Effector memory CD4-positive, alpha-beta T cell (primary cell): ENCODE measurements around the gene IFITM5.
"Not testable (repeated sequence)": the region's sequence is repeated elsewhere in the genome, so short reads cannot be mapped to it uniquely, and the experiment has no call there.

ENCODE experiments used
- DNase-seq, 3 donors: peaks; one replicate each; pipeline ENCODE4 v3.0.0-alpha.2; 2020
- H3K27ac ChIP-seq: 2 replicates; pipeline ENCODE4 v1.7.0; 2013; ENCODE audit warnings: mild to moderate bottlenecking, low read length, moderate library complexity; ENCODE audit not compliant: insufficient read depth, poor library complexity, severe bottlenecking
- H3K27me3 ChIP-seq: replicated peaks from 2 replicates; pipeline ENCODE4 v1.7.0; 2013; ENCODE audit warnings: mild to moderate bottlenecking, low read length; ENCODE audit not compliant: insufficient read depth, control insufficient read depth, poor library complexity, severe bottlenecking
- H3K36me3 ChIP-seq: 2 replicates; pipeline ENCODE4 v1.7.0; 2013; ENCODE audit warnings: mild to moderate bottlenecking, low read length, moderate library complexity; ENCODE audit not compliant: control insufficient read depth, insufficient read depth
- H3K4me1 ChIP-seq: 2 replicates; pipeline ENCODE4 v1.7.0; 2013; ENCODE audit warnings: low read length, mild to moderate bottlenecking; ENCODE audit not compliant: control insufficient read depth, insufficient read depth, poor library complexity, severe bottlenecking
- H3K4me3 ChIP-seq: 2 replicates; pipeline ENCODE4 v1.7.0; 2013; ENCODE audit warnings: low read length, low read depth, mild to moderate bottlenecking; ENCODE audit not compliant: insufficient read depth, poor library complexity, severe bottlenecking
- H3K9me3 ChIP-seq: 2 replicates; pipeline ENCODE4 v1.7.0; 2013; ENCODE audit warnings: mild to moderate bottlenecking, low read length, moderate library complexity; ENCODE audit not compliant: control insufficient read depth

The IFITM5 gene

DNA sequence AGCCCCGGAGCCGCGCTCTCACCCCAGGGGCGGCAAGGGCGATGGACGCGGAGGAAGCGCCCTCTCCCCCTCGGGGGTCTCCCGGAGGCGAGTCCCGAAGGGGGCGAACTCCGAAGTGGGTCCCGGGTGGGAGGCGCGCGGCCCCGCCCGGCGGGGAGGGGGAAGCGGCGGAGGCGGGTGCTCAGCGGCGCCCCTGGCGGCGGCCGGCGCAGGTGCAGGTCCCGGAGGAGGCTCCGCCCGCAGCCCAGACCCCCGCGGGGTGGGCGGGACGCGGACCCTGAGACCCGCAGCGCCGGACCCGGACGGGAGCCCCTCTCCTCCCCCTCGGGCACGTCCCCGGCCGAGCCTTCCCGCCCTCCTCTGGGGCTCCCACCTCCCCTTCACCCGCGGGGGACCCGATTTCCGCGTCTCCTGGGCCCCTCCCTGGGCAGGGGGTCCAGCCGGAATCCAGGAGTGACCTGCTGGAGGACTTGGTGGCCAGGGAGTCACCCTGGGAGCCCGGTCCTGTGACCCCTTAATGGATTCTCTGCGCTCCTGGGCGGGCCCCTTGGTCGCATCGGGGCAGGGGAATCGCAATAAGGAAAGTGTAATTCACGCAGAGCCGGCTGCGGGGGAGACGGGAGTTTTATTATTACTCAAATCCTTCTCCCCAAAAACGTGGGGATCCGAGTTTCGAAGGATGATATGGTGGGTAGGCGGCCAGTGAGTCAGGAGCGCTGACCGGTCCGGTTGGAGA lies 11.9 kb upstream of the IFITM5 start:
- H3K4me3 ChIP-seq = peak overlapping the region; percentile 87
- peaks cover 39% of the 10 kb centered on the region for H3K4me1 ChIP-seq

DNA sequence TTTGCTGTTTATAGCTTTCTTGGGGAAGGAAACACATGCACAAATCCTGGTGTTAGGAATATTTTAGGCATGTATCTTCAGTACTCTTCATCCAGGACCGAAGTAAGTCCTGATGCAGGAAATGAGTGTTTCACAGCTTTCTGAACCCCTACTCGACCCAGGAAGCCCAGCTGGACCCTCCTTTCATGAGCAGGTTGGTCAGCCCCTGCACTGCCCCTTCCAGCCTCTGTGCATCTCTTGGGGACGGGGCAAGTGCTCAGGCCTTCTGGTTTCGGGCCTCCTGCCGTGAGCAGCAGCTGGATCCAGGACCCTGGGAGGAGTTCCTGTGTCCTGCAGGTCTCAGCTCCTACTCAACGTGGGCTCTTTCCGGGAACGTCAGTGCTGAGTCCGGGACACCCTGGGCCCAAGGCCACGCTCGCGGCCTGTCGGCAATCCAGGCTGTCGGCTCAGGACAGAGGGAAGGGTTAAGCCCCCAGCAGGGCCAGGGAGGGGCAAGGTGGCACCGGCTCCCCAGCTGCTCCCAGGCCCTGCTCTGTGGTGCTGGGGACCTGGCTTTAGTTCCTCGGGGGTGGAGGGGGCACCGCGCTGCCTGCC lies 10.8 kb upstream of the IFITM5 start:
- H3K9me3 ChIP-seq, H3K36me3 ChIP-seq, DNase-seq, H3K27me3 ChIP-seq: not testable (repeated sequence)
- peak overlapping the region; percentile 78 for H3K27ac ChIP-seq
- H3K4me1 ChIP-seq = peaks cover 39% of the 10 kb centered on the region
- H3K4me3 ChIP-seq = peak overlapping the region; percentile 44

More for the DNA sequence above, 11.9 kb upstream of the IFITM5 start:
- H3K9me3 ChIP-seq, DNase-seq, H3K27me3 ChIP-seq, H3K36me3 ChIP-seq: not testable (repeated sequence)
- H3K27ac ChIP-seq = peak overlapping the region; percentile 77

DNA sequence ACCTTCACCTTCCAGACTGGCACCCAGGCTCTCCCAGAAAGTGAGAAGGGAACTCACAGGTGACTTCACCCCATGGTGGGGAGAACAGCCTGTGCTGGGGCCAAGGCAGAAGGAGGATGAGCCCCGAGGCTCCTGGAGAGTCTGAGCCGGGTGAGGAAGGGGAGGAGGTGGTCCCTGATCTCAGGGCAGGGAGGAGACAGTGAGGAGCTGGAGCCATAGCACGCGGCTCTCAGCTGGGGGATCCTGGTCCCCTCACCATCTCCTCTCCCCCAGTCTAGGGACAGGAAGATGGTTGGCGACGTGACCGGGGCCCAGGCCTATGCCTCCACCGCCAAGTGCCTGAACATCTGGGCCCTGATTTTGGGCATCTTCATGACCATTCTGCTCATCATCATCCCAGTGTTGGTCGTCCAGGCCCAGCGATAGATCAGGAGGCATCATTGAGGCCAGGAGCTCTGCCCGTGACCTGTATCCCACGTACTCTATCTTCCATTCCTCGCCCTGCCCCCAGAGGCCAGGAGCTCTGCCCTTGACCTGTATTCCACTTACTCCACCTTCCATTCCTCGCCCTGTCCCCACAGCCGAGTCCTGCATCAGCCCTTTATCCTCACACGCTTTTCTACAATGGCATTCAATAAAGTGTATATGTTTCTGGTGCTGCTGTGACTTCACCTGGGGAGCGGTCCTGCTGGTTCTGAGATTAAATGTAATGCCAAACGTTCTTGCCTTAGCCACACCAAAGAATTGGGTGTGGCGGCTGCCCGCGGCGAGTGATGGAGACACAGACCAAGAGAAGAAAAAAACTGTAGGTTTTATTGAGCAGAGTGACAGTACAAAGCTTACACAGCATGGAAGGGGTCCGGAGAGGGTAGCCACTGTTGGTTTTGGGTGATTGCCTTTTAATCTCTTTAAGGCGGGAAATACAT lies 9.7 kb upstream of the IFITM5 start:
- peak overlapping the region; percentile 78 for H3K27ac ChIP-seq
- peak overlapping the region; percentile 44 for H3K4me3 ChIP-seq
- H3K27me3 ChIP-seq, H3K9me3 ChIP-seq, H3K36me3 ChIP-seq, DNase-seq: not testable (repeated sequence)
- H3K4me1 ChIP-seq = peaks cover 43% of the 10 kb centered on the region

DNA sequence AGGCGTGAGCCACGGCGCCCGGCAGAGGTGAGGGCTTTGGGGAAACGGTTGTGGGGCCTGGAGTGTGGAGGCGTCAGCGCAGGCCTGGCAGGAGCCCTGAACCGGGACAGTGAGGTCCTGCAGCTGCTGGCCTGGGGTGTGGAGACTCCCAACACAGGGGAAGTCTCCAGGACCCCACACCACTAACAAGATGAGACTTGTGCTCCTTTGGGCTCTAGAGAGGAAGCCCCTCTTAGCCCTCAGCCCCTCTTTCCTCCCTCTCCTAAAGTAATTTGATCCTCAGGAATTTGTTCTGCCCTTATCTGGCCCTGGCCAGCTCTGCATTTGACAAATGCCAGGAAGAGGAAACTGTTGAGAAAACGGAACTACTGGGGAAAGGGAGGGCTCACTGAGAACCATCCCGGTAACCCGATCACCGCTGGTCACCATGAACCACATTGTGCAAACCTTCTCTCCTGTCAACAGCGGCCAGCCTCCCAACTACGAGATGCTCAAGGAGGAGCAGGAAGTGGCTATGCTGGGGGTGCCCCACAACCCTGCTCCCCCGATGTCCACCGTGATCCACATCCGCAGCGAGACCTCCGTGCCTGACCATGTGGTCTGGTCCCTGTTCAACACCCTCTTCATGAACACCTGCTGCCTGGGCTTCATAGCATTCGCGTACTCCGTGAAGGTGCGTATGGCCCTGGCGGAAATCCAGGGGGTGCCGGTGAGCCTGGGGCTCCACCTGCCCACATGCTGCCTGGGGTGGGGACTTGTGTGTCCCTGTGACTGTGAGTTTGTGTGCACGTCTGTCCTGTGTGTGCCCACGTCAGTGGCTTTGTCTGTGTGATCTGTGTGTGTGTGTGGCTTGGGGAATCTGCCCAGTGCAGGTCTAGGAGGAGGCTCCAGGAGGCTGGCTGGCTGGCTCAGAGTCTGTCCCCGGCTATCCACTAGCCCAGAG lies 8.7 kb upstream of the IFITM5 start, which contains the start of gene IFITM2:
Gene IFITM2, plus strand, starts transcription at position 51 of the 943 bp plus-strand sequence. Its CDS starts 377 bp downstream, at position 428.
- H3K4me3 ChIP-seq = peak within 1 kb of the TSS; percentile 53
- H3K27ac ChIP-seq = peak within 1 kb of the TSS; percentile 78
- H3K36me3 ChIP-seq, H3K9me3 ChIP-seq, H3K27me3 ChIP-seq: not testable (repeated sequence)
- peaks cover 37% of the 10 kb centered on the region for H3K4me1 ChIP-seq
- peak; percentile 36 to 51 (median 39) for DNase-seq

DNA sequence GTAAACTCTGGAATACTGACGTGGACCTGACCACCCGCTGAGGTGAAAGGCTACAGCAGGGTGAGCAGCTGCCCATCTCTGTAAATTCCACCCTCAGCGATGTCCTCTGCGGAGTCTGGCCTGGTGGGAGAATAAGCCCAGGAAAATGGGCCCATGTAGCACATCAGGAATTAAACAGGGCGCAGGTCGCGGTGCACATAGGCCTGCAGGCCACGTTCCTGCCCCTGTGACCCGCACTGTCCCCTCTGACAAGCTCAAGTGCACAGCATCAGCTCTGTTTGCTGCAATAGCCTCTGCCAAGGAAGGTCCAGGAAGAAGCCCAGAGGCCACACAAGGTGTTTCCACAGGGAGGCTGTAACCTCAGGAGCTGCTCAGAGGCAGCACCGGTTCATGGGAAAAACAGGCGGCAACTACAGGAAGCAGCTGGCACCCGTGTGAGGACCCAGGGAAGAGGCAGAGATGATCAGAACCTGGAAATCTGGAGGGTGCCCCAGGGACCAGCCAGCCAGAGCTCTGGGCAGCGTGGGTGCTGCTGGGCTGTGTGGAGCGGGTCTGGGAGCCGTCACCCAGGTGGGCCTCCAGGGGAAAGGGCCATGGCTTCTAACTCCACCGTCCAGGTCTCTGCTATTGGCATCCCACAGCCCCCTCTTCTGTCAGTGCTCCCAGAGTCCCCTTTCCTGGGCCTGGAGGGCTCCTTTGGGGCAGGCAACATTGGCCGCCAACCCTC lies 7.5 kb upstream of the IFITM5 start:
- Histone ChIP-seq H3K27ac (peak overlapping the region; percentile 78), H3K27me3 (no peaks in the 10 kb centered on the region), H3K4me1 (peaks cover 24% of the 10 kb centered on the region), H3K9me3 (no peaks in the 10 kb centered on the region), H3K4me3 (no peak overlapping the region), H3K36me3 (no peaks in the 10 kb centered on the region)
- no peak for DNase-seq

DNA sequence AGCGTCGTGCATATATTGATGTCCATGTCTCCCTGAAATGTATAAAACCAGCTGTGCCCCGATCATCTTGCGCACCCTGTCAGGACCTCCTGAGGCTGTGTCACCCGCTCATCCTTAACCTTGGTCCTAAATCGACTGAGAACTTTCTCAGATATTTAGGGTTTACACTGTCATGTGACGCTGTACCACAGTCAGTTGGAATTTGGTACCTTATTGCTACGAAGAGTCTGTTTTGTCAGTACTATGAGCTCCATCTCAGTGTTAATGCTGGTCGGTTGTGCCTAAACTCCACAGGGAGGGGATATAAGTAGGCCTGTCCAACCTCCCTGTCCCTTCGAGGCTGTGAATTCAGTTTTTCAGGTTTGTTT lies 6.5 kb upstream of the IFITM5 start:
- no peaks in the 10 kb centered on the region for H3K9me3 ChIP-seq
- peaks cover 23% of the 10 kb centered on the region for H3K4me1 ChIP-seq
- no peak overlapping the region for H3K4me3 ChIP-seq
- no peaks in the 10 kb centered on the region for H3K36me3 ChIP-seq
- no peaks in the 10 kb centered on the region for H3K27me3 ChIP-seq
- DNase-seq = no peak
- H3K27ac ChIP-seq = no peak overlapping the region

DNA sequence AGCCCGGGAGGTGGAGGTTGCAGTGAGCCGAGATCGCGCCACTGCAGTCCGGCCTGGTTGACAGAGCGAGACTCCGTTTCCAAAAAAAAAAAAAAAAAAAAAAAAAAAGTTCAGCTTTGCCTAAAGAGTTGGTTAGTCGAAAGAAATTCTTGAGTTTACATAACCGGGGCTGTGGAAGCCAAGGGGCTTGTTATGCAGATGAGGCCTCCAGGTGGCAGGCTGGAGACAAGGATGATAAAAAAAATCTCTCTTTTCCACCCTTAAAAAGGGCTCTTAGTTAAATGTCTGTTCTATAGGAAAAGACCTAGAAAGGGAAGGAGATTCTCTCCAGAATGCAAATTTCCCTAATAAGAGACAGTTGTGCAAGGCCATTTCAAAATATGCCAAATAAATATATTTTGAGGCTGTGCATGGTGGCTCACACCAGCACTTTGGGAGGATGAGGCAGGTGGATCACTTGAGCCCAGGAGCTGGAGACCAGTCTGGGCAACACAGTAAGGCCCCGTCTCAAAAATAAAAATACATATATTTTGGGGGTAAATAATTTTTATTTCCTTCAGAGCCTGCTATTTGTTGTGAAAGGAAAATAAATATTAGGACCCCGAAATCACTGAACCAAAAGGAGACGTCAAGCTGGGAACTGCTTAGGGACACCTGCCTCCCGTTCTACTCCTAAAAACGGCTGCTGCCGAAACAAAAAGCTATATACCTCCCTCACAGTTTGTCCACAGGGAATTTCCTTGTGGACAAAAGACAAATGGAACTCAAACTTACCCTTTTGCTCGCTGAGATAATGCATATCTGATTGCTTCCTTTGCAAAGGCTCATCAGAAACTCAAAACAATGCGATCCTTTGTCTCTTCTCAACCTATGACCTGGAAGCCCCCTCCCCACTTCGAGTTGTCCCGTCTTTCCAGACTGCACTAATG lies 5.9 kb upstream of the IFITM5 start:
- no peak overlapping the region for H3K4me3 ChIP-seq
- H3K27me3 ChIP-seq = no peaks in the 10 kb centered on the region
- no peaks in the 10 kb centered on the region for H3K9me3 ChIP-seq
- no peaks in the 10 kb centered on the region for H3K36me3 ChIP-seq
- DNase-seq = peak in 1 of 3 donors; percentile 63
- H3K4me1 ChIP-seq = peaks cover 23% of the 10 kb centered on the region
- no peak overlapping the region for H3K27ac ChIP-seq

DNA sequence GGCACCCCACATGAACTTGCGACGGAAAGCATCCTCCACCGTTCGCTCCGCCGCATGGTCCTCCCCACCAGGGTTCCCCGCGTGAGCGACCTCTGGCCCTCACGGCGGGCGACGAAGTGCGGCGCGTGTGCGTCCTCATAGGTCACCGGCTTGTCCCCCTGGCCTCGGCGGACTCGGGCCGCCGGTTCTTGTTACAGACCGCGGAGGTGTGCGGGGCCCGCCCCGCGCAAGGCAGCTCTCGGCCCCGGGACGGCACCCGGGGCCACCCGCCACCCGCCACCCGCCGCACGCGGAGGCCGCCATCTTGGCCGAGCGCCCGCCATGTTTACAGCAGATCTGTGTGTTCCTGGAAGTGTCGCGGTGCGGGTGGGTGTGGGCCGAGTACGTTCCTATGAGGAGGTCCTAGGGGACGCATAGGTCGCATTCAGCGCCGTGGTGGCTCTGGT lies 4.8 kb upstream of the IFITM5 start:
- Histone ChIP-seq H3K36me3 (no peaks in the 10 kb centered on the region), H3K27ac (no peak overlapping the region), H3K4me3 (no peak overlapping the region), H3K9me3 (no peaks in the 10 kb centered on the region), H3K4me1 (peaks cover 20% of the 10 kb centered on the region), H3K27me3 (no peaks in the 10 kb centered on the region)
- DNase-seq = no peak
